Measurements from ENCODE around the gene FARS2.

DNA sequence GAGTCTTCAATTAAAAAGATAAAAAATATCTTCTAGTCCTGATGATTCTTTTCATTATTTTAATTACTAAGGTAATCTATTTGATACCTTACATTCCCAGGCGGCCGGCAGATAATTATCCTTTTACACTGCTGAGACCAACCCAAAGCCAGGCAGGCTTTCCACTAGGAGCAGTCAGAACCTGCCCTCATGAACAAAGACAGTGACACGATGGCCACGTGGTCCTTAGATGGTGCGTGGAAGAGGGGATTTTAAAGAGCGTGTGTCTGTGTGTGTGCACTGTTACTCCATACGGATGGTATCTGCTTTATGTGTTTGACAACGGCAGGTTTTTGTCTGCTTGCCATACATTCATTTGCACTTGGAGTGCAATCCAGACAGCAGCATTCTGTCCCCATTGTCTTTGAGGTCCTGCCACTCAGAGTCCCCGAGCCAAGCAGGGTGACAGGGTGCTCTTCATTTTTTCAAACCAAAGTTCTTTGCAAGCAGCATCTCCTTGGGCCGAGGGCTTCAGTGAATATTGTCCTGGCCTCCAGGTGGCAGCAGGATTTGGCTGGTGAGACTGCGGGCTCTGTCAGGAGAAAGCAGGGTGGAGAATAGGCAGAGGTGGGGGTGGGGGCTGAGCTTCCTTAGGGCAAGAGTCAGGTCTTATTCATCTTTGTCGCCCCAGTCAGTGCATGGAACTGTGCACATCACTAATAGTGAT is 484.9 kb downstream of the FARS2 start:
- TF ChIP-seq, protein P1, sequence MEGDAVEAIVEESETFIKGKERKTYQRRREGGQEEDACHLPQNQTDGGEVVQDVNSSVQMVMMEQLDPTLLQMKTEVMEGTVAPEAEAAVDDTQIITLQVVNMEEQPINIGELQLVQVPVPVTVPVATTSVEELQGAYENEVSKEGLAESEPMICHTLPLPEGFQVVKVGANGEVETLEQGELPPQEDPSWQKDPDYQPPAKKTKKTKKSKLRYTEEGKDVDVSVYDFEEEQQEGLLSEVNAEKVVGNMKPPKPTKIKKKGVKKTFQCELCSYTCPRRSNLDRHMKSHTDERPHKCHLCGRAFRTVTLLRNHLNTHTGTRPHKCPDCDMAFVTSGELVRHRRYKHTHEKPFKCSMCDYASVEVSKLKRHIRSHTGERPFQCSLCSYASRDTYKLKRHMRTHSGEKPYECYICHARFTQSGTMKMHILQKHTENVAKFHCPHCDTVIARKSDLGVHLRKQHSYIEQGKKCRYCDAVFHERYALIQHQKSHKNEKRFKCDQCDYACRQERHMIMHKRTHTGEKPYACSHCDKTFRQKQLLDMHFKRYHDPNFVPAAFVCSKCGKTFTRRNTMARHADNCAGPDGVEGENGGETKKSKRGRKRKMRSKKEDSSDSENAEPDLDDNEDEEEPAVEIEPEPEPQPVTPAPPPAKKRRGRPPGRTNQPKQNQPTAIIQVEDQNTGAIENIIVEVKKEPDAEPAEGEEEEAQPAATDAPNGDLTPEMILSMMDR (IDR thresholded peaks at IDR 0.05 in 2 of 3, conservative IDR thresholded peaks at IDR 0.05 in 1 of 3; ENCODE audit: insufficient read depth in 2 of 3, low read depth in 1 of 3, low read length in 3 of 3): peak; percentile 47 to 58 (median 55); a peak in 4 of 6 replicates
- TF ChIP-seq NR3C1 (CRISPR knock-in tag; IDR thresholded peaks at IDR 0.05): no peak
- TF ChIP-seq, protein P2, sequence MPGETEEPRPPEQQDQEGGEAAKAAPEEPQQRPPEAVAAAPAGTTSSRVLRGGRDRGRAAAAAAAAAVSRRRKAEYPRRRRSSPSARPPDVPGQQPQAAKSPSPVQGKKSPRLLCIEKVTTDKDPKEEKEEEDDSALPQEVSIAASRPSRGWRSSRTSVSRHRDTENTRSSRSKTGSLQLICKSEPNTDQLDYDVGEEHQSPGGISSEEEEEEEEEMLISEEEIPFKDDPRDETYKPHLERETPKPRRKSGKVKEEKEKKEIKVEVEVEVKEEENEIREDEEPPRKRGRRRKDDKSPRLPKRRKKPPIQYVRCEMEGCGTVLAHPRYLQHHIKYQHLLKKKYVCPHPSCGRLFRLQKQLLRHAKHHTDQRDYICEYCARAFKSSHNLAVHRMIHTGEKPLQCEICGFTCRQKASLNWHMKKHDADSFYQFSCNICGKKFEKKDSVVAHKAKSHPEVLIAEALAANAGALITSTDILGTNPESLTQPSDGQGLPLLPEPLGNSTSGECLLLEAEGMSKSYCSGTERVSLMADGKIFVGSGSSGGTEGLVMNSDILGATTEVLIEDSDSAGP (CRISPR knock-in tag; IDR thresholded peaks at IDR 0.05): no peak
- no peak for TF ChIP-seq CHD2 (IDR thresholded peaks at IDR 0.05; ENCODE audit: low read depth, low read length)
- no peak for TF ChIP-seq ZFP36 (IDR thresholded peaks at IDR 0.05; ENCODE audit: low read depth, low read length, partially characterized antibody)
- TF ChIP-seq, protein P3, sequence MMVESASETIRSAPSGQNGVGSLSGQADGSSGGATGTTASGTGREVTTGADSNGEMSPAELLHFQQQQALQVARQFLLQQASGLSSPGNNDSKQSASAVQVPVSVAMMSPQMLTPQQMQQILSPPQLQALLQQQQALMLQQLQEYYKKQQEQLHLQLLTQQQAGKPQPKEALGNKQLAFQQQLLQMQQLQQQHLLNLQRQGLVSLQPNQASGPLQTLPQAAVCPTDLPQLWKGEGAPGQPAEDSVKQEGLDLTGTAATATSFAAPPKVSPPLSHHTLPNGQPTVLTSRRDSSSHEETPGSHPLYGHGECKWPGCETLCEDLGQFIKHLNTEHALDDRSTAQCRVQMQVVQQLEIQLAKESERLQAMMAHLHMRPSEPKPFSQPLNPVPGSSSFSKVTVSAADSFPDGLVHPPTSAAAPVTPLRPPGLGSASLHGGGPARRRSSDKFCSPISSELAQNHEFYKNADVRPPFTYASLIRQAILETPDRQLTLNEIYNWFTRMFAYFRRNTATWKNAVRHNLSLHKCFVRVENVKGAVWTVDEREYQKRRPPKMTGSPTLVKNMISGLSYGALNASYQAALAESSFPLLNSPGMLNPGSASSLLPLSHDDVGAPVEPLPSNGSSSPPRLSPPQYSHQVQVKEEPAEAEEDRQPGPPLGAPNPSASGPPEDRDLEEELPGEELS (CRISPR knock-in tag; IDR thresholded peaks at IDR 0.05; ENCODE audit: borderline replicate concordance): no peak
- no peak for TF ChIP-seq YY1 (IDR thresholded peaks at IDR 0.05; ENCODE audit: borderline replicate concordance in 1 of 3, control insufficient read depth in 1 of 3, extremely low read depth in 1 of 3, insufficient read depth in 3 of 3, insufficient read length in 1 of 3, insufficient replicate concordance in 2 of 3, low read depth in 1 of 3, low read length in 2 of 3)
- TF ChIP-seq FOXK1 (CRISPR knock-in tag; IDR thresholded peaks at IDR 0.05; ENCODE audit: borderline replicate concordance): no peak
- no peak for TF ChIP-seq POLR2A (conservative IDR thresholded peaks at IDR 0.05)
